A673 (cell line): ENCODE results near the gene ADAMTS2. TPM values are rescaled to one million over a fixed set of nuclear protein-coding genes. Genes with fewer than 3 reads are reported as not detected.

ENCODE experiments used
- BruUV-seq: library from RNA; stranded (reverse); fragments of 400-500 nt; replicated peaks from 2 replicates; lab custom pipeline; 2021; lab: Mats Ljungman, UMichigan
- CTCF ChIA-PET: fragments of 300-600 bp; sonication (Branson Sonifier 250); formaldehyde crosslinking; loops from one replicate; lab custom pipeline; 2022; ENCODE audit warnings: antibody characterized with exemption; lab: Charles Lee
- POLR2A ChIA-PET: fragments of 300-600 bp; sonication (Branson Sonifier 250); formaldehyde crosslinking; loops from one replicate; lab custom pipeline; 2022; ENCODE audit warnings: antibody characterized with exemption; ENCODE audit not compliant: low non-redundant PET; lab: Charles Lee
- DNase-seq: peaks from one replicate; pipeline ENCODE4 v3.0.0-alpha.2; 2015; ENCODE audit warnings: low spot score
- H3K27ac ChIP-seq: fragments of 200-600 bp; sonication (generic); 2 replicates; pipeline ENCODE4 v1.5.1; 2016; ENCODE audit warnings: mixed run types, low read depth, mild to moderate bottlenecking, mixed read lengths, antibody characterized with exemption, low read length; ENCODE audit not compliant: poor library complexity, severe bottlenecking
- H3K27me3 ChIP-seq: fragments of 200-600 bp; sonication (generic); replicated peaks from 2 replicates; pipeline ENCODE4 v1.6.1; 2017; ENCODE audit warnings: mixed run types, low read depth, mild to moderate bottlenecking, mixed read lengths, antibody characterized with exemption, low read length; ENCODE audit not compliant: insufficient read depth, poor library complexity
- H3K36me3 ChIP-seq: fragments of 200-600 bp; sonication (generic); 2 replicates; pipeline ENCODE4 v1.6.1; 2016; ENCODE audit warnings: mixed run types, mild to moderate bottlenecking, mixed read lengths, antibody characterized with exemption, low read length; ENCODE audit not compliant: insufficient read depth, poor library complexity, severe bottlenecking
- H3K4me1 ChIP-seq: fragments of 200-600 bp; sonication (generic); 2 replicates; pipeline ENCODE4 v1.6.1; 2017; ENCODE audit warnings: mixed run types, mild to moderate bottlenecking, mixed read lengths, antibody characterized with exemption, low read length; ENCODE audit not compliant: insufficient read depth, poor library complexity, severe bottlenecking
- H3K4me3 ChIP-seq: fragments of 200-600 bp; sonication (generic); 2 replicates; pipeline ENCODE4 v1.5.1; 2016; ENCODE audit warnings: low read depth, mixed run types, mild to moderate bottlenecking, mixed read lengths, low read length; ENCODE audit not compliant: poor library complexity, severe bottlenecking
- H3K9me3 ChIP-seq: fragments of 200-600 bp; sonication (generic); 2 replicates; pipeline ENCODE4 v1.6.1; 2016; ENCODE audit warnings: mixed run types, low read depth, mild to moderate bottlenecking, mixed read lengths, antibody characterized with exemption, low read length; ENCODE audit not compliant: poor library complexity, severe bottlenecking
- EZH2 ChIP-seq: fragments of 200-600 bp; sonication (generic); IDR thresholded peaks from 2 replicates; pipeline ENCODE4 v1.6.1; 2017; ENCODE audit warnings: borderline replicate concordance, low read depth, mild to moderate bottlenecking, mixed read lengths, antibody characterized with exemption, low read length; ENCODE audit not compliant: poor library complexity, severe bottlenecking
- intact Hi-C: fragments of 100-400 bp; cut with micrococcal nuclease; formaldehyde crosslinking; loops from one replicate; pipeline ENCODE4 v1.10.0; 2022; ENCODE audit not compliant: unreplicated experiment
- total RNA-seq: library from RNA; stranded (reverse); gene quantifications from 2 replicates; pipeline ENCODE4 v1.2.3, GENCODE V29; 2021
- TF ChIP-seq, protein P1 (sequence below): fragments of 300-800, 200-600 bp; sonication (generic); conservative IDR thresholded peaks from 2 replicates; pipeline ENCODE4 v1.5.1; 2017; ENCODE audit warnings: low read depth, mild to moderate bottlenecking, antibody characterized with exemption, low read length, moderate library complexity, mixed read lengths

ADAMTS2 gene
- total RNA-seq, 1 experiment from 2014 or later: 0.39 TPM

DNA sequence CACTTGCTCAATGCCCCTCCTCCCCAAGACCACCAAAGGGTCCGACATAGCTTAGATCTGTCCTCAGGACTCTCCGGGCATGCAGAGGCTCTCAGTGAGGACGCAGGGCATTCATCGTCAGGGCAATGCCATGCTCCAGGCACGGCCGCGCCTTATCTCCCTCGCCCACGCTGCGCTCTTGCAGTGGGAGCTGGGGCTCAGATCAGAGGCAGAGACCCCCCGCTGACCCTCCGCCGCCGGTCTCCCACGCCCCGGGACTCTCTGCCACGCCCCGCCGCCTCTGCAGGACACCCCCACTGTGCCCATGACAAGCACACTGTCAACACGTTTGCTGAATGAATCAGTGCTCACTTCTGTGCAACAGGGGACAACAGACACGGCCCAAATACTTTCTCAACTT is 140.7 kb downstream of the ADAMTS2 start:
- peak; percentile 12 for DNase-seq
- no peak for TF ChIP-seq EZH2
- TF ChIP-seq, protein P1, sequence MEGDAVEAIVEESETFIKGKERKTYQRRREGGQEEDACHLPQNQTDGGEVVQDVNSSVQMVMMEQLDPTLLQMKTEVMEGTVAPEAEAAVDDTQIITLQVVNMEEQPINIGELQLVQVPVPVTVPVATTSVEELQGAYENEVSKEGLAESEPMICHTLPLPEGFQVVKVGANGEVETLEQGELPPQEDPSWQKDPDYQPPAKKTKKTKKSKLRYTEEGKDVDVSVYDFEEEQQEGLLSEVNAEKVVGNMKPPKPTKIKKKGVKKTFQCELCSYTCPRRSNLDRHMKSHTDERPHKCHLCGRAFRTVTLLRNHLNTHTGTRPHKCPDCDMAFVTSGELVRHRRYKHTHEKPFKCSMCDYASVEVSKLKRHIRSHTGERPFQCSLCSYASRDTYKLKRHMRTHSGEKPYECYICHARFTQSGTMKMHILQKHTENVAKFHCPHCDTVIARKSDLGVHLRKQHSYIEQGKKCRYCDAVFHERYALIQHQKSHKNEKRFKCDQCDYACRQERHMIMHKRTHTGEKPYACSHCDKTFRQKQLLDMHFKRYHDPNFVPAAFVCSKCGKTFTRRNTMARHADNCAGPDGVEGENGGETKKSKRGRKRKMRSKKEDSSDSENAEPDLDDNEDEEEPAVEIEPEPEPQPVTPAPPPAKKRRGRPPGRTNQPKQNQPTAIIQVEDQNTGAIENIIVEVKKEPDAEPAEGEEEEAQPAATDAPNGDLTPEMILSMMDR: no peak
- POLR2A ChIA-PET: no interaction called here
- intact Hi-C loops: no loop called here
- H3K9me3 ChIP-seq: no peaks in the 10 kb centered on the region
- H3K27me3 ChIP-seq: no peaks in the 10 kb centered on the region
- BruUV-seq: no TSS peak
- H3K27ac ChIP-seq: no peak overlapping the region
- CTCF ChIA-PET: no interaction called here
- no peak overlapping the region for H3K4me3 ChIP-seq
- no peaks in the 10 kb centered on the region for H3K4me1 ChIP-seq
- H3K36me3 ChIP-seq: no peaks in the 10 kb centered on the region

DNA sequence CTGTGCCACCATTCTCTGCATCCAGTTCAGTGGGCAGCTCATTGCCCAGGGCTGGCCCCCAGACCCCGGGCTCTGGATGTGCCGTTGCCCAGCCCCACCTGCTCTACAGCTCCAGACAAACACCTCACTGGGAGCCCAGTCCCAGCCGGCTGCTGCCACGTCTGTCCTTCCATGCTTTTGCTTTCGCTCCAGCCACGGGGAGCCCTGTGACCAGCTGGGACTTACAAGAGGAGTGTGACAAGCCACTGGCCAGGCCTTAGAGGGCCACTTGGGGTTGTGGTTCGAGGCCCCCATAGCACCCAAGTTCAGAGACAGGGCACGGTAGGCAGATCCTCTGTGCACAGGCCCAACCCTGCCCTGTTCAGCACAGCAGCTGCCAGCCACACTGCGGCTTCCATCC is 142.0 kb downstream of the ADAMTS2 start:
- DNase-seq: no peak
- H3K9me3 ChIP-seq: no peaks in the 10 kb centered on the region
- H3K4me1 ChIP-seq: no peaks in the 10 kb centered on the region
- no peak overlapping the region for H3K27ac ChIP-seq
- POLR2A ChIA-PET: no interaction called here
- no TSS peak for BruUV-seq
- intact Hi-C loops: no loop called here
- no peaks in the 10 kb centered on the region for H3K27me3 ChIP-seq
- CTCF ChIA-PET: no interaction called here
- no peak for TF ChIP-seq EZH2
- TF ChIP-seq, protein P1: no peak
- no peaks in the 10 kb centered on the region for H3K36me3 ChIP-seq
- no peak overlapping the region for H3K4me3 ChIP-seq

DNA sequence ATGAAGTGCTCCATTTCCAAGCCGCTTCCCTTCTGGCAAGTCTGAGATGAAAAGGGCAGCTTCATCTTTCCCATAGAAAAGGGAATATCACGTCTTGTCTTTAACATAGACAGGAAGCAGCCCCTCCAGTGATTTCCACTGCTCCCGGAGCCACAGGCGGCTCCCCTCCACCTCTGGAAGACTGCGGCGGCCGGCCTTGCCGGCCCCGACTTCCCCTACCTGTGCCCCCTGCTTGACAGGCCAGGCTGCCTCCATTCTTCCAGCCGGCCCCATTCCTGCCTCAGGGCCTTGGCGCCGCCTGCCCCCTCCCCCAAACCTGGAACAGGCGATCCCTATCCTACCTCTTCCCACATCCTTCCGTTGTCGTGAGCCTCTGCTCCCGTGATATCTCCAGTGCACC is 143.3 kb downstream of the ADAMTS2 start:
- no peaks in the 10 kb centered on the region for H3K27me3 ChIP-seq
- no peak for DNase-seq
- TF ChIP-seq EZH2: no peak
- TF ChIP-seq, protein P1: no peak
- no peaks in the 10 kb centered on the region for H3K4me1 ChIP-seq
- no peaks in the 10 kb centered on the region for H3K9me3 ChIP-seq
- no peak overlapping the region for H3K27ac ChIP-seq
- H3K36me3 ChIP-seq: no peaks in the 10 kb centered on the region
- no peak overlapping the region for H3K4me3 ChIP-seq
- ChIA-PET POLR2A (no interaction called here), CTCF (no interaction called here)
- no TSS peak for BruUV-seq
- intact Hi-C loops: no loop called here
